ENCODE results near the gene PRH2.

PRH2 gene

DNA sequence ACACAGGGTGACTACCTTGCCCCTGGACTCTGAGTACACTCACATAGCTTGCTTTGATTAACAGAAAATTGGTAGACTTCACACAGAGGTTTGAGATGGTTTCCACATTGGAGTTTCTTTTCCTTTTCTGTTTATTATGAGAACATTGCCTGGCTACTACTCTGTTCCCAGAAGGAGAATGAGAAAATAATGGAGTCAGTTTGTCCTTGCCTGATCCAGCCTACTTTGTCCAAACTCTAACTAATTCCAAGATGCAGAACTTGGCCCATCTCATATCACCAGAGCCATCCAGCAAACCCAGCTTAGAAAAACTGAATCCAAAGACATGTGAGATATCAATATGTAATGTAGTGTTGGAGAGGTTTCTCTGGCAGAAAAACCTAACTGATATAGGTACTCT is 37.3 kb downstream of the PRH2 start (continued):
- TF ChIP-seq, protein P1, sequence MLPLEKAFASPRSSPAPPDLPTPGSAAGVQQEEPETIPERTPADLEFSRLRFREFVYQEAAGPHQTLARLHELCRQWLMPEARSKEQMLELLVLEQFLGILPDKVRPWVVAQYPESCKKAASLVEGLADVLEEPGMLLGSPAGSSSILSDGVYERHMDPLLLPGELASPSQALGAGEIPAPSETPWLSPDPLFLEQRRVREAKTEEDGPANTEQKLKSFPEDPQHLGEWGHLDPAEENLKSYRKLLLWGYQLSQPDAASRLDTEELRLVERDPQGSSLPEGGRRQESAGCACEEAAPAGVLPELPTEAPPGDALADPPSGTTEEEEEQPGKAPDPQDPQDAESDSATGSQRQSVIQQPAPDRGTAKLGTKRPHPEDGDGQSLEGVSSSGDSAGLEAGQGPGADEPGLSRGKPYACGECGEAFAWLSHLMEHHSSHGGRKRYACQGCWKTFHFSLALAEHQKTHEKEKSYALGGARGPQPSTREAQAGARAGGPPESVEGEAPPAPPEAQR (tag by site-specific recombination; IDR thresholded peaks at IDR 0.05): no peak
- TF ChIP-seq, protein P2, sequence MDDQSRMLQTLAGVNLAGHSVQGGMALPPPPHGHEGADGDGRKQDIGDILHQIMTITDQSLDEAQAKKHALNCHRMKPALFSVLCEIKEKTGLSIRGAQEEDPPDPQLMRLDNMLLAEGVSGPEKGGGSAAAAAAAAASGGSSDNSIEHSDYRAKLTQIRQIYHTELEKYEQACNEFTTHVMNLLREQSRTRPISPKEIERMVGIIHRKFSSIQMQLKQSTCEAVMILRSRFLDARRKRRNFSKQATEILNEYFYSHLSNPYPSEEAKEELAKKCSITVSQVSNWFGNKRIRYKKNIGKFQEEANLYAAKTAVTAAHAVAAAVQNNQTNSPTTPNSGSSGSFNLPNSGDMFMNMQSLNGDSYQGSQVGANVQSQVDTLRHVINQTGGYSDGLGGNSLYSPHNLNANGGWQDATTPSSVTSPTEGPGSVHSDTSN (CRISPR knock-in tag; IDR thresholded peaks at IDR 0.05): no peak

DNA sequence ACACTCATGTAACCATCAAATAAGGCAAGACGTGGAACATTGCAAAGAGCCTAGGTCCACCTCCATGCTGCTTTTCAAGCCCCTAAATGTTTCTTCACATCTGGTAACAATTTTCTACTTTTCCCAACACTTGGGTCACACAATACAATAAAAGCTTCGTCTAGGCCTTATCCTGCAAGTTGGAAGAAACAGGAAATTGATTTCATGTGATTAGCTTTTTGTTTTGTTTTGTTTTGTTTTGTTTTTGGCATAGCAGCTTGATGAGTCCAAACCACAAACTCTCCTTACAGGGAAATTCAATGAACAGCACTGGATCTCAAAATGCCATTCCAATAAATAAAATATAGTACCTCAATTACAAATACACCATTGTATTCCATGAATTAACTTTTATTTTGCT is 38.4 kb downstream of the PRH2 start:
- POLR2A ChIA-PET: no interaction called here
- no peak overlapping the region for H3K27ac ChIP-seq (ENCODE audit: extremely low read depth, low read depth, low read length)
- TF ChIP-seq ZNF558 (tag by site-specific recombination; IDR thresholded peaks at IDR 0.05) (no peak), ZFP37 (tag by site-specific recombination; IDR thresholded peaks at IDR 0.05) (no peak), ZNF610 (tag by site-specific recombination; IDR thresholded peaks at IDR 0.05; ENCODE audit: borderline replicate concordance) (no peak), ZBTB20 (tag by site-specific recombination; IDR thresholded peaks at IDR 0.05) (no peak), ZNF514 (tag by site-specific recombination; IDR thresholded peaks at IDR 0.05) (no peak), ZSCAN23 (tag by site-specific recombination; IDR thresholded peaks at IDR 0.05) (no peak), ZNF529 (tag by site-specific recombination; IDR thresholded peaks at IDR 0.05; ENCODE audit: insufficient replicate concordance) (no peak), KLF16 (tag by site-specific recombination; IDR thresholded peaks at IDR 0.05) (no peak), ZNF157 (tag by site-specific recombination; IDR thresholded peaks at IDR 0.05) (no peak), ZNF48 (tag by site-specific recombination; IDR thresholded peaks at IDR 0.05) (no peak), MEIS1 (CRISPR knock-in tag; IDR thresholded peaks at IDR 0.05; ENCODE audit: borderline replicate concordance) (no peak), ZNF214 (tag by site-specific recombination; IDR thresholded peaks at IDR 0.05; ENCODE audit: borderline replicate concordance) (no peak)
- TF ChIP-seq, protein P3, sequence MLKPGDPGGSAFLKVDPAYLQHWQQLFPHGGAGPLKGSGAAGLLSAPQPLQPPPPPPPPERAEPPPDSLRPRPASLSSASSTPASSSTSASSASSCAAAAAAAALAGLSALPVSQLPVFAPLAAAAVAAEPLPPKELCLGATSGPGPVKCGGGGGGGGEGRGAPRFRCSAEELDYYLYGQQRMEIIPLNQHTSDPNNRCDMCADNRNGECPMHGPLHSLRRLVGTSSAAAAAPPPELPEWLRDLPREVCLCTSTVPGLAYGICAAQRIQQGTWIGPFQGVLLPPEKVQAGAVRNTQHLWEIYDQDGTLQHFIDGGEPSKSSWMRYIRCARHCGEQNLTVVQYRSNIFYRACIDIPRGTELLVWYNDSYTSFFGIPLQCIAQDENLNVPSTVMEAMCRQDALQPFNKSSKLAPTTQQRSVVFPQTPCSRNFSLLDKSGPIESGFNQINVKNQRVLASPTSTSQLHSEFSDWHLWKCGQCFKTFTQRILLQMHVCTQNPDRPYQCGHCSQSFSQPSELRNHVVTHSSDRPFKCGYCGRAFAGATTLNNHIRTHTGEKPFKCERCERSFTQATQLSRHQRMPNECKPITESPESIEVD (tag by site-specific recombination; IDR thresholded peaks at IDR 0.05): no peak
- TF ChIP-seq, protein P4, sequence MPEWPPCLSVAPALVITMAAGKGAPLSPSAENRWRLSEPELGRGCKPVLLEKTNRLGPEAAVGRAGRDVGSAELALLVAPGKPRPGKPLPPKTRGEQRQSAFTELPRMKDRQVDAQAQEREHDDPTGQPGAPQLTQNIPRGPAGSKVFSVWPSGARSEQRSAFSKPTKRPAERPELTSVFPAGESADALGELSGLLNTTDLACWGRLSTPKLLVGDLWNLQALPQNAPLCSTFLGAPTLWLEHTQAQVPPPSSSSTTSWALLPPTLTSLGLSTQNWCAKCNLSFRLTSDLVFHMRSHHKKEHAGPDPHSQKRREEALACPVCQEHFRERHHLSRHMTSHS (tag by site-specific recombination; IDR thresholded peaks at IDR 0.05): no peak
- TF ChIP-seq, protein P5, sequence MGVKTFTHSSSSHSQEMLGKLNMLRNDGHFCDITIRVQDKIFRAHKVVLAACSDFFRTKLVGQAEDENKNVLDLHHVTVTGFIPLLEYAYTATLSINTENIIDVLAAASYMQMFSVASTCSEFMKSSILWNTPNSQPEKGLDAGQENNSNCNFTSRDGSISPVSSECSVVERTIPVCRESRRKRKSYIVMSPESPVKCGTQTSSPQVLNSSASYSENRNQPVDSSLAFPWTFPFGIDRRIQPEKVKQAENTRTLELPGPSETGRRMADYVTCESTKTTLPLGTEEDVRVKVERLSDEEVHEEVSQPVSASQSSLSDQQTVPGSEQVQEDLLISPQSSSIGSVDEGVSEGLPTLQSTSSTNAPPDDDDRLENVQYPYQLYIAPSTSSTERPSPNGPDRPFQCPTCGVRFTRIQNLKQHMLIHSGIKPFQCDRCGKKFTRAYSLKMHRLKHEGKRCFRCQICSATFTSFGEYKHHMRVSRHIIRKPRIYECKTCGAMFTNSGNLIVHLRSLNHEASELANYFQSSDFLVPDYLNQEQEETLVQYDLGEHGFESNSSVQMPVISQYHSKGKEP (tag by site-specific recombination; IDR thresholded peaks at IDR 0.05): no peak
- TF ChIP-seq, protein P6, sequence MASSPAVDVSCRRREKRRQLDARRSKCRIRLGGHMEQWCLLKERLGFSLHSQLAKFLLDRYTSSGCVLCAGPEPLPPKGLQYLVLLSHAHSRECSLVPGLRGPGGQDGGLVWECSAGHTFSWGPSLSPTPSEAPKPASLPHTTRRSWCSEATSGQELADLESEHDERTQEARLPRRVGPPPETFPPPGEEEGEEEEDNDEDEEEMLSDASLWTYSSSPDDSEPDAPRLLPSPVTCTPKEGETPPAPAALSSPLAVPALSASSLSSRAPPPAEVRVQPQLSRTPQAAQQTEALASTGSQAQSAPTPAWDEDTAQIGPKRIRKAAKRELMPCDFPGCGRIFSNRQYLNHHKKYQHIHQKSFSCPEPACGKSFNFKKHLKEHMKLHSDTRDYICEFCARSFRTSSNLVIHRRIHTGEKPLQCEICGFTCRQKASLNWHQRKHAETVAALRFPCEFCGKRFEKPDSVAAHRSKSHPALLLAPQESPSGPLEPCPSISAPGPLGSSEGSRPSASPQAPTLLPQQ (tag by site-specific recombination; IDR thresholded peaks at IDR 0.05): no peak

More for the DNA sequence above, 38.4 kb downstream of the PRH2 start:
- H3K4me3 ChIP-seq (ENCODE audit: low read depth, low read length): no peak overlapping the region
- no peaks in the 10 kb centered on the region for H3K4me1 ChIP-seq (ENCODE audit: control insufficient read depth, insufficient read depth, low read length)
- CTCF ChIA-PET: no interaction called here
- no peaks in the 10 kb centered on the region for H3K9me3 ChIP-seq (ENCODE audit: control insufficient read depth, insufficient read depth, low read depth, low read length)
- no peaks in the 10 kb centered on the region for H3K36me3 ChIP-seq (ENCODE audit: control insufficient read depth in 2 of 2, insufficient read depth in 1 of 2, low read length in 2 of 2)

All from HEK293 (cell line).